H7 (cell line): ENCODE data around the gene EML2. TPM values are rescaled to one million over a fixed set of nuclear protein-coding genes. Genes with fewer than 3 reads are reported as not detected.
"Not testable (repeated sequence)": the region's sequence is repeated elsewhere in the genome, so short reads cannot be mapped to it uniquely, and the experiment has no call there.

ENCODE experiments used
- DNase-seq: peaks from one replicate; pipeline ENCODE4 v3.0.0; 2012
- H3K27me3 ChIP-seq: 2 replicates; pipeline ENCODE4 v1.6.0; 2011; ENCODE audit warnings: mild to moderate bottlenecking, low read length; ENCODE audit not compliant: control insufficient read depth, insufficient read depth
- H3K36me3 ChIP-seq: replicated peaks from 2 replicates; pipeline ENCODE4 v1.5.1; 2011; ENCODE audit warnings: low read length; ENCODE audit not compliant: control insufficient read depth, insufficient read depth
- H3K4me3 ChIP-seq: 2 replicates; pipeline ENCODE4 v1.5.1; 2011; ENCODE audit warnings: low read depth, mild to moderate bottlenecking, control low read depth, low read length, moderate library complexity; ENCODE audit not compliant: insufficient read depth
- total RNA-seq: library from RNA; depleted of rRNA; stranded (reverse); fragments of >200 nt; shearing (Covaris generic); gene quantifications from 2 replicates; pipeline ENCODE4 v1.2.3, GENCODE V29; 2014

EML2 gene
- total RNA-seq, 1 experiment from 2014 or later: 42.5 TPM

DNA sequence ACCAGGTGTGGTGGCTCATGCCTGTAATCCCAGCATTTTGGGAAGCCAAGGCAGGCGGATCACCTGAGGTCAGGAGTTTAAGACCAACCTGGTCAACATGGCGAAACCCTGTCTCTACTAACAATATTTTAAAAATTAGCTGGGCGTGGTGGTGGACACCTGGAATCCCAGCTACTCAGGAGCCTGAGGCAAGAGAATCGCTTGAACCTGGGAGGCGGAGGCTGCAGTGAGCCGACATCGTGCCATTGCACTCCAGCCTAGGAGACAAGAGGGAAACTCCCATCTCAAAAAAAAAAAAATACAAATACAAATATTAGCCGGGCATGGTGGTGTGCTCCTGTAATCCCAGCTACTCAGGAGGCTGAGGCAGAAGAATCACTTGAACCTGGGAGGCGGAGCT is 24.1 kb downstream of the EML2 start:
- not testable (repeated sequence) for DNase-seq, H3K27me3 ChIP-seq, H3K4me3 ChIP-seq
- peaks cover 15% of the 10 kb centered on the region for H3K36me3 ChIP-seq

GRCh38 chr19:45613926-45614725 is 25.1 kb downstream of the EML2 start:
- peaks cover 15% of the 10 kb centered on the region for H3K36me3 ChIP-seq
- H3K4me3 ChIP-seq: no peak overlapping the region
- no peak for DNase-seq
- H3K27me3 ChIP-seq: no peaks in the 10 kb centered on the region

GRCh38 chr19:45608948-45609347 is 30.2 kb downstream of the EML2 start:
- H3K27me3 ChIP-seq: no peaks in the 10 kb centered on the region
- H3K36me3 ChIP-seq: peaks cover 10% of the 10 kb centered on the region
- no peak overlapping the region for H3K4me3 ChIP-seq

GRCh38 chr19:45607071-45608029 is 31.8 kb downstream of the EML2 start:
- H3K36me3 ChIP-seq: no peaks in the 10 kb centered on the region; the same call in 1 of the 2 replicates
- peaks cover 9% of the 10 kb centered on the region for H3K27me3 ChIP-seq
- DNase-seq: peak; percentile 89
- peak overlapping the region; percentile 46 for H3K4me3 ChIP-seq

More at GRCh38 chr19:45608948-45609347, 30.2 kb downstream of the EML2 start:
- no peak for DNase-seq

GRCh38 chr19:45601524-45602374 is 37.4 kb downstream of the EML2 start, which contains the start of gene GPR4:
TSS of gene GPR4 (minus strand) at chr19:45602212. CDS start at chr19:45591866, 10,346 bp downstream.
- peak; percentile 97 for DNase-seq
- Histone ChIP-seq H3K27me3 (peaks cover 59% of the 10 kb centered on the region), H3K4me3 (peak within 1 kb of the TSS; percentile 39), H3K36me3 (no peaks in the 10 kb centered on the region)

DNA sequence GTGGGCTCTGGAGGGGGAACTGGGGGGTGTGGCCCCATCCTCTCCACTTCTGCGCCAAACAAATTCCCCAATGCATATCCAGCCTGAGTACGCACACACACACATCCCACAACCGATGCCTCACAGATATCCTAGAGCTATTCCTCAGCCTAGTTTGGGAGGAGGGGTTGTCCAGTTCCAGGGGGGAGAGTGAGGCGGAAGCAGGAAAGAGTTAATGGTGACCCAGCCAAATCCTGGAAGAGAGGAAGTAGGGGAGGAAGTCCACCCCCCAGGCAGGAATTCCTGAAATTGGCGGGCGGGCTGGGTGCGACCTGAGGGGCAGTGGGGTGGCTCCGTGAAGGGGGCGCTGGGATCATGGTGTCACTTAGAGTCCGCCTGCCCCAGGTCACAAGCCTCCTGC is 38.1 kb downstream of the EML2 start:
- Histone ChIP-seq H3K36me3 (no peaks in the 10 kb centered on the region), H3K4me3 (no peak overlapping the region; the same call in 1 of the 2 replicates), H3K27me3 (peaks cover 59% of the 10 kb centered on the region)
- peak; percentile 59 for DNase-seq

GRCh38 chr19:45600340-45600885 is 38.8 kb downstream of the EML2 start:
- no peaks in the 10 kb centered on the region for H3K36me3 ChIP-seq
- DNase-seq: peak; percentile 59
- no peak overlapping the region for H3K4me3 ChIP-seq
- H3K27me3 ChIP-seq: peaks cover 59% of the 10 kb centered on the region

DNA sequence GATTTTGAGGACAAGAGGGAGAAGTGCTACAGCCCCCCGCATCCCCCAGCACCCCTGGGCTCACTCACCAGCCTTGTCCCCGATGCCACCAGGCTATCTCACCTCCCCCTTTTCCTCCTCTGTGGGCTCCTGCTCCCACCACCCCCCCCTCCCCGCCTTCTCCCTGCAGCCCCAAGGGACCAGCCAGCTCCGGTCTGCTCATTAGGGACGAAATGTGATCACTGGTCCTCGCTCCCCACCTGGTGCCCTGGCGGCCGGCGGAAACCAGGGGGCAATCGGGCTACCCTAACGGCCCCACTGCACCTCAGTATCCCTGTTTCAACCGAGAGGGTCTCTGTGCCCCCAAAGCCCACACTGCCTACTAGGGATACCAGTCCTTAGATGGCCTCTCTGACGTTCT is 39.9 kb downstream of the EML2 start:
- H3K36me3 ChIP-seq: no peaks in the 10 kb centered on the region
- no peak overlapping the region for H3K4me3 ChIP-seq
- H3K27me3 ChIP-seq: peaks cover 61% of the 10 kb centered on the region
- peak; percentile 77 for DNase-seq

DNA sequence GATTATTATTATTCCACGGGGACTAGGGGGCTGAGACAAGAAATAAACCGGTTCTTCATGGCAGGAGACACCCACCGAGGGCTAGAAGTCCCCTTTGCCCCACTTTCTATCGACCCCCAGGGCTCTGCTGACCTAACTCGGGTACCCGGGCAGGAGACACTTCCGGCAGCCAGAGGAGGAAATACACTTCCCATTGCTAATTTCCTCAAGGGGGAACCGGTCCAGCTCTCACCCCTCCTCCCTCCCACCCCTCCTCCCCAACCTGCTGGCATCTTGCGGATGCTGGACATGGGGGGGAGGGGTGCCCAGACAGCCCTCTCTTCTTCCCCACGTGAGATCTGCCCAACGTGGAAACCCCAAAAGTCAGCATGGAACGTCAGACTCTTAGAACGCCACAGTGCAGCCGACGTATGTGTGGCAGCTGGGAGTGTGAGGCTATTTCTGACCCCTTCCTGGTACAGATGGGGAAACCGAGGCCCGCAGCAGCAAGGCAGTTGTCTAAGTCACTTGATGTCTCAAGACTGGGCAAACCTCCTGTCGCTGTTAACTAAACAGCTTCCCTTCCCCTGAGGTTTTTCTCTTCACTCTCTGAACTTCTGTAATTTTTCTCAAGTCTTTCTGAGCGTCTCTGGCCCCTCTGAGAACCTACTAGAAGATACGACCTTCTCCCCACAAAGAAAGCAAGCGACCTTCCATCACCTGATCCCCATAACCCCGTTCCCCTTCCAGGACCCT is 40.8 kb downstream of the EML2 start:
- peaks cover 61% of the 10 kb centered on the region for H3K27me3 ChIP-seq
- DNase-seq: peak; percentile 58
- no peaks in the 10 kb centered on the region for H3K36me3 ChIP-seq
- H3K4me3 ChIP-seq: peak overlapping the region; percentile 40

GRCh38 chr19:45597425-45598111 is 41.6 kb downstream of the EML2 start:
- Histone ChIP-seq H3K4me3 (peak overlapping the region; percentile 40), H3K36me3 (no peaks in the 10 kb centered on the region), H3K27me3 (peaks cover 55% of the 10 kb centered on the region)
- peak; percentile 69 for DNase-seq

GRCh38 chr19:45595814-45596213 is 43.4 kb downstream of the EML2 start:
- DNase-seq: no peak
- Histone ChIP-seq H3K27me3 (peaks cover 49% of the 10 kb centered on the region), H3K4me3 (no peak overlapping the region), H3K36me3 (no peaks in the 10 kb centered on the region)

DNA sequence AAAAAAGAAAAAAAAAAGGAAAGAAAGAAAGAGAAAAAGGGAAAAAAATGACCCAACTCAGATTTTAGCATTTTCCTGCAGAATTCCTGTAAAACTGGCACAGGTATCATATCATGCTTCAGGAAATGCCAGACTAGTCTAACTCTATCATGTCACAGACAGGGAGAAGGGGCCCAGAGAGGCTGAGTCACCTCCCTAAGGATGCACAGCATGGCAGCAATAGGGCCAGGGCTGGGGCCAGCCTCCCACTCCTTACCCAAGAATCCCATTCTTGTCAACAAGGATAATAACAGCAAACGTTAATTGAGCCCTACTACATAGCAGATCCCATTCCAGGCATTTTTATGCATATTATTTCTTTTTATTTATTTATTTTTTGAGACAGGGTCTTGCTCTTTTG is 45.7 kb downstream of the EML2 start:
- no peaks in the 10 kb centered on the region for H3K36me3 ChIP-seq
- DNase-seq: no peak
- H3K27me3 ChIP-seq: peaks cover 32% of the 10 kb centered on the region
- no peak overlapping the region for H3K4me3 ChIP-seq

GRCh38 chr19:45592366-45592765 is 46.8 kb downstream of the EML2 start:
- H3K27me3 ChIP-seq: peaks cover 21% of the 10 kb centered on the region
- no peaks in the 10 kb centered on the region for H3K36me3 ChIP-seq
- DNase-seq: no peak
- H3K4me3 ChIP-seq: no peak overlapping the region
